ENCODE data around the gene RSPH3.
A peak's percentile ranks its signal among the peaks of the same experiment; 100 is the strongest.
"Not testable (repeated sequence)": the region's sequence is repeated elsewhere in the genome, so short reads cannot be mapped to it uniquely, and the experiment has no call there.

The RSPH3 gene

GRCh38 chr6:158999666-159000403 lies at the start of gene RSPH3:
Gene RSPH3, minus strand, starts transcription at chr6:159000202. Its CDS starts 652 bp downstream, at chr6:158999550.
- peak; percentile 97 for DNase-seq (ENCODE audit: low spot score)

- no peak for DNase-seq (ENCODE audit: low spot score)
Observed at GRCh38 chr6:159047891-159048685, 48.1 kb upstream of the RSPH3 start.

- DNase-seq (ENCODE audit: low spot score) = no peak
Observed at GRCh38 chr6:159045801-159046200, 45.8 kb upstream of the RSPH3 start.

GRCh38 chr6:159044899-159045727 lies 45.1 kb upstream of the RSPH3 start, which contains the start of gene TAGAP:
Gene TAGAP, minus strand, starts transcription at chr6:159044991. Its CDS starts 845 bp downstream, at chr6:159044146.
- DNase-seq (ENCODE audit: low spot score) = peak; percentile 36

GRCh38 chr6:159043947-159044346 lies 43.9 kb upstream of the RSPH3 start:
- DNase-seq (ENCODE audit: low spot score) = no peak

- DNase-seq (ENCODE audit: low spot score) = no peak
Observed at GRCh38 chr6:159043251-159043650, 43.2 kb upstream of the RSPH3 start.

GRCh38 chr6:159042826-159043181 lies 42.8 kb upstream of the RSPH3 start:
- no peak for DNase-seq (ENCODE audit: low spot score)

- peak; percentile 88 for DNase-seq (ENCODE audit: low spot score)
Observed at GRCh38 chr6:159042003-159042825, 42.2 kb upstream of the RSPH3 start.

GRCh38 chr6:159041181-159041580 lies 41.2 kb upstream of the RSPH3 start:
- no peak for DNase-seq (ENCODE audit: low spot score)

- no peak for DNase-seq (ENCODE audit: low spot score)
Observed at GRCh38 chr6:159039885-159040258, 39.9 kb upstream of the RSPH3 start.

GRCh38 chr6:159038914-159039884 lies 39.2 kb upstream of the RSPH3 start:
- no peak for DNase-seq (ENCODE audit: low spot score)

GRCh38 chr6:159038318-159038717 lies 38.3 kb upstream of the RSPH3 start:
- not testable (repeated sequence) for DNase-seq (ENCODE audit: low spot score)

- DNase-seq (ENCODE audit: low spot score) = no peak
Observed at GRCh38 chr6:159037756-159038290, 37.8 kb upstream of the RSPH3 start.

- DNase-seq (ENCODE audit: low spot score) = no peak
Observed at GRCh38 chr6:159036673-159037072, 36.7 kb upstream of the RSPH3 start.

GRCh38 chr6:159035891-159036290 lies 35.9 kb upstream of the RSPH3 start:
- DNase-seq (ENCODE audit: low spot score) = no peak

- no peak for DNase-seq (ENCODE audit: low spot score)
Observed at GRCh38 chr6:159033160-159034049, 33.4 kb upstream of the RSPH3 start.

GRCh38 chr6:159031846-159032245 lies 31.8 kb upstream of the RSPH3 start:
- no peak for DNase-seq (ENCODE audit: low spot score)

- DNase-seq (ENCODE audit: low spot score) = no peak
Observed at GRCh38 chr6:159030168-159030567, 30.2 kb upstream of the RSPH3 start.

GRCh38 chr6:159025224-159025623 lies 25.2 kb upstream of the RSPH3 start:
- not testable (repeated sequence) for DNase-seq (ENCODE audit: low spot score)
